Kidney (tissue), 14 donors: Measurements from ENCODE around the gene DIAPH1. TPM values are rescaled to one million over a fixed set of nuclear protein-coding genes. Genes with fewer than 3 reads are reported as not detected.

Experiments used
- DNase-seq, 5 donors: peaks; one replicate each; pipeline ENCODE4 v3.0.0-alpha.2; 2013 to 2020
- FAIRE-seq: peaks from 2 replicates; lab custom pipeline; 2012; peaks lifted over from hg19 to GRCh38; lab: Jason Lieb, UNC
- H3K27ac ChIP-seq, 2 donors: one replicate each; pipeline ENCODE4 v1.7.0; 2013; ENCODE audit warnings: low read depth in 2 of 2, low read length in 2 of 2, inconsistent platforms in 1 of 2
- H3K27me3 ChIP-seq: one replicate; pipeline ENCODE4 v1.7.1; 2013; ENCODE audit warnings: low read length, inconsistent platforms; ENCODE audit not compliant: control insufficient read depth, insufficient read depth
- H3K36me3 ChIP-seq, 3 donors: one replicate each; pipeline versions ENCODE4 v1.7.0 to v1.7.1; 2013; ENCODE audit warnings: low read length in 3 of 3, control low read depth in 1 of 3, inconsistent platforms in 1 of 3; ENCODE audit not compliant: insufficient read depth in 3 of 3, control insufficient read depth in 2 of 3
- H3K4me1 ChIP-seq, 3 donors: one replicate each; pipeline versions ENCODE4 v1.7.0 to v1.7.1; 2013; ENCODE audit warnings: low read length in 3 of 3, inconsistent platforms in 1 of 3, low read depth in 1 of 3; ENCODE audit not compliant: control insufficient read depth in 2 of 3, insufficient read depth in 2 of 3
- H3K4me3 ChIP-seq, 3 donors: one replicate each; pipeline versions ENCODE4 v1.7.0 to v1.8.1; 2013; ENCODE audit warnings: low read length in 3 of 3, control low read depth in 1 of 3, inconsistent platforms in 1 of 3
- H3K9ac ChIP-seq, 3 donors: one replicate each; pipeline versions ENCODE4 v1.7.0 to v1.7.1; 2013; ENCODE audit warnings: low read length in 3 of 3, control low read depth in 1 of 3, inconsistent platforms in 1 of 3
- H3K9me3 ChIP-seq, 3 donors: one replicate each; pipeline versions ENCODE4 v1.7.0 to v1.7.1; 2013; ENCODE audit warnings: low read length in 3 of 3, control low read depth in 1 of 3, inconsistent platforms in 1 of 3; ENCODE audit not compliant: control insufficient read depth in 2 of 3, insufficient read depth in 1 of 3
- CTCF ChIP-seq: IDR thresholded peaks from 3 replicates; pipeline ENCODE4 v1.5.1; 2012; ENCODE audit warnings: mild to moderate bottlenecking, moderate library complexity, borderline replicate concordance; ENCODE audit not compliant: insufficient read depth; ENCODE audit errors: extremely low read depth
- intact Hi-C: fragments of 100-400 bp; cut with DNase I; formaldehyde crosslinking; loops from one replicate; pipeline ENCODE4 v1.11.1; 2022
- polyA plus RNA-seq: library from polyadenylated mRNA; stranded (reverse); fragments of 350-450 nt; fragmentation: Illumina TruSeq; extraction: RNeasy Lipid Tissue Mini Kit (QIAGEN cat#74804); gene quantifications from one replicate; pipeline ENCODE4 v1.2.3, GENCODE V29; 2014; ENCODE audit warnings: low read depth, low replicate concordance; ENCODE audit not compliant: insufficient read depth
- total RNA-seq: library from RNA; stranded (reverse); fragmentation: NEBNext Ultra II Directional; extraction: Animal tissue kit (Norgen Biotek cat#: 25700); gene quantifications from one replicate; pipeline ENCODE4 v1.2.1, GENCODE V29; 2021
- donor health status: control.
- donor health status: control.
- donor health status: control.
- donor health status: control.
- donor health status: control.
- donor health status: DM: yes; HTN: yes; CAD: no.
- donor health status: Normal renal cell carcinoma (clear cell type).

Gene DIAPH1
- total and polyA plus RNA-seq, 2 donors from 2014 or later, result 60.6 to 156 TPM

- Histone ChIP-seq H3K4me3 (peak overlapping the region in 1 of 3 donors; percentile 93), H3K9me3 (no peaks in the 10 kb centered on the region), H3K27me3 (no peaks in the 10 kb centered on the region), H3K9ac (no peak overlapping the region), H3K36me3 (peaks cover 10 to 25% (median 14%) of the 10 kb centered on the region in 3 donors), H3K4me1 (peaks cover 7 to 12% (median 9%) of the 10 kb centered on the region in 3 donors), H3K27ac (peak overlapping the region; percentile 60 to 69)
- DNase-seq (peak in 1 of 5 donors; percentile 56), FAIRE-seq (no peak)
- no peak for TF ChIP-seq CTCF
- intact Hi-C loops, result no loop called here
Measured at GRCh38 chr5:141514330-141515133, 104.3 kb downstream of the DIAPH1 start.

GRCh38 chr5:141513627-141514329 lies 105.0 kb downstream of the DIAPH1 start:
- peaks cover 6 to 18% (median 7%) of the 10 kb centered on the region in 3 donors for H3K36me3 ChIP-seq
- H3K4me3 ChIP-seq, result peak overlapping the region; percentile 92 to 99 (median 93)
- H3K4me1 ChIP-seq, result peaks cover 11 to 16% (median 14%) of the 10 kb centered on the region in 3 donors
- no peaks in the 10 kb centered on the region for H3K9me3 ChIP-seq
- intact Hi-C loops, result no loop called here
- H3K9ac ChIP-seq, result peak overlapping the region in 2 of 3 donors; percentile 75 to 99
- peak overlapping the region; percentile 69 to 77 for H3K27ac ChIP-seq
- H3K27me3 ChIP-seq, result no peaks in the 10 kb centered on the region
- FAIRE-seq, result no peak
- no peak for TF ChIP-seq CTCF
- peak; percentile 88 to 95 (median 92) for DNase-seq

- no peaks in the 10 kb centered on the region for H3K27me3 ChIP-seq
- no peaks in the 10 kb centered on the region for H3K9me3 ChIP-seq
- FAIRE-seq, result no peak
- H3K9ac ChIP-seq, result peak overlapping the region; percentile 74 to 99 (median 75)
- intact Hi-C loops, result no loop called here
- peaks cover 11 to 16% (median 14%) of the 10 kb centered on the region in 3 donors for H3K4me1 ChIP-seq
- peak; percentile 80 to 93 (median 90) for DNase-seq
- H3K27ac ChIP-seq, result peak overlapping the region; percentile 68 to 77
- no peak for TF ChIP-seq CTCF
- H3K36me3 ChIP-seq, result peaks cover 5 to 17% (median 6%) of the 10 kb centered on the region in 3 donors
- peak overlapping the region; percentile 92 to 99 (median 93) for H3K4me3 ChIP-seq
Measured at GRCh38 chr5:141512911-141513626, 105.7 kb downstream of the DIAPH1 start.
